ENCODE measurements around the gene KRT79. TPM values are rescaled to one million over a fixed set of nuclear protein-coding genes. Genes with fewer than 3 reads are reported as not detected.
"Not testable (repeated sequence)": the region's sequence is repeated elsewhere in the genome, so short reads cannot be mapped to it uniquely, and the experiment has no call there.

The KRT79 gene
- total RNA-seq = under 1 TPM; 0.19 to 0.24 TPM
- polyA plus RNA-seq (ENCODE audit: insufficient read depth, low read depth, low replicate concordance) = not detected
- long read RNA-seq, donor 1 = 0 reads
- long read RNA-seq, donor 2 = 0 reads

DNA sequence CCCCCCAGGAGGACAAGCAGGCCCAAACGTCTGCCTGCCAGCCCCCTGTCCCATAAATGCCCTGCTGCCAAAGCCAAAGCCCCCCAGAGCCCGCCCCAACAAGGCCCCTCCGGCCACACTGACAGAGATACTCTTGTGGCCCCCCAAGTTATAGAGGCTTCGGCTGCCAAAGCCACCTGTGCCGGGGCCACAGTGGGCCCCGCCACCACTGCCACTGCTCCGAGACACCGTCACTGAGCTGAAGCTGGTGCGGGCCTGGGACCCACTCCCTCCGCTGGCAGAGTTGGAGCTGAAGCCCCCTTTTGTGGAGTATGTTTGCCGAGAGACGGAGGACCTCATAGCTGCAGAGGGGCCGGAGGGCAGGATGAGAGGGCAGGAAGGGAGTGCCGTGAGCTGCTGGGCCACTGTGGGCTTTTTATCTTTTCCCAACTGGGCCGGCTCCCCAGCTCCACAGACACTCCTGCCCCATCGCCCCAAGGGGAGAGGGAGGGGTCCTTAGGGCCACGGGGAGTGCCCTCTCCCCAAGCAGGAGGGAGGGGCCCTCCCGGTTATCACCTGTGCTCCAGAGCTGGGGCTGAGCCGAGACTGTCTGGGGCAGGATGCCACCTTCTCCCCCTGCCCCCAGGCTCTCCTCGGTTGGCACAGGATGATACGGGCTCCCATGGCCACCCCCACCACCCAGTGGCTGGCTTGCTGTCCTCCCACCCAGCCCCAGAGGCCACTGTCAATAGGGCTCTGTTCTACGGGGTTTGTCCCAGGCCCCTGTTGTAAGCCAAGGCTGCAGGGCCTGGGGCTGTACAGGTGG is at the start of gene KRT79:
Gene KRT79 (minus strand): TSS at position 390 of the 805 bp plus-strand sequence. CDS start 51 bp downstream, at position 339.
- 84 to 92% methylated on average over 8 to 22 of the region's 22 CpGs for WGBS, 2 donors
- TF ChIP-seq, protein P1, sequence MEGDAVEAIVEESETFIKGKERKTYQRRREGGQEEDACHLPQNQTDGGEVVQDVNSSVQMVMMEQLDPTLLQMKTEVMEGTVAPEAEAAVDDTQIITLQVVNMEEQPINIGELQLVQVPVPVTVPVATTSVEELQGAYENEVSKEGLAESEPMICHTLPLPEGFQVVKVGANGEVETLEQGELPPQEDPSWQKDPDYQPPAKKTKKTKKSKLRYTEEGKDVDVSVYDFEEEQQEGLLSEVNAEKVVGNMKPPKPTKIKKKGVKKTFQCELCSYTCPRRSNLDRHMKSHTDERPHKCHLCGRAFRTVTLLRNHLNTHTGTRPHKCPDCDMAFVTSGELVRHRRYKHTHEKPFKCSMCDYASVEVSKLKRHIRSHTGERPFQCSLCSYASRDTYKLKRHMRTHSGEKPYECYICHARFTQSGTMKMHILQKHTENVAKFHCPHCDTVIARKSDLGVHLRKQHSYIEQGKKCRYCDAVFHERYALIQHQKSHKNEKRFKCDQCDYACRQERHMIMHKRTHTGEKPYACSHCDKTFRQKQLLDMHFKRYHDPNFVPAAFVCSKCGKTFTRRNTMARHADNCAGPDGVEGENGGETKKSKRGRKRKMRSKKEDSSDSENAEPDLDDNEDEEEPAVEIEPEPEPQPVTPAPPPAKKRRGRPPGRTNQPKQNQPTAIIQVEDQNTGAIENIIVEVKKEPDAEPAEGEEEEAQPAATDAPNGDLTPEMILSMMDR (IDR thresholded peaks at IDR 0.05) = no peak
- TF ChIP-seq POLR2A (IDR thresholded peaks at IDR 0.05) = no peak
- no peak within 1 kb of the TSS for H3K27ac ChIP-seq
- no peaks in the 10 kb centered on the region for H3K4me1 ChIP-seq
- intact Hi-C loops (cut with DNase I; ENCODE audit: low total_unique reads) = no loop called here
- H3K9me3 ChIP-seq = no peaks in the 10 kb centered on the region
- no peaks in the 10 kb centered on the region for H3K27me3 ChIP-seq
- no peak for DNase-seq
- no peaks in the 10 kb centered on the region for H3K36me3 ChIP-seq (ENCODE audit: low read depth, missing control alignments)
- no peak within 1 kb of the TSS for H3K4me3 ChIP-seq

DNA sequence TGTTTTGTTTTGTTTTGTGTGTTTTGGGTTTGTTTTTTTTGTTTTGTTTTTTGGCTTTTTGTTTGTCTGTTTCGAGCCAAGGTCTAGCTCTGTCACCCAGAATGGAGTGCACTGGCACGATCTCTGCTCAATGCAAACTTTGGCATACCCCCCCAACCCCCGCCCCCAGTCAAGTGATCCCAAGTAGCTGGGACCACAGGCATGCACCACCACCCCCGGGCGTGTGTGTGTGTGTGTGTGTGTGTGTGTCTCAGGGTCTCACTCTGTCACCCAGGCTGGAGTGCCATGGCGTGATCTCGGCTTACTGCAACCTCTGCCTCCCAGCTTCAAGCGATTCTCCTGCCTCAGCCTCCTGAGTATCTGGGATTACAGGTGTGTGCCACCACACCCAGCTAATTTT is 46.4 kb upstream of the KRT79 start:
- WGBS, 2 donors = 53 to 75% methylated on average over 5 to 8 of the region's 8 CpGs
- H3K4me1 ChIP-seq; H3K4me3 ChIP-seq; H3K27me3 ChIP-seq; H3K27ac ChIP-seq; intact Hi-C loops (cut with DNase I; ENCODE audit: low total_unique reads); H3K36me3 ChIP-seq (ENCODE audit: low read depth, missing control alignments); H3K9me3 ChIP-seq; DNase-seq: not testable (repeated sequence)

DNA sequence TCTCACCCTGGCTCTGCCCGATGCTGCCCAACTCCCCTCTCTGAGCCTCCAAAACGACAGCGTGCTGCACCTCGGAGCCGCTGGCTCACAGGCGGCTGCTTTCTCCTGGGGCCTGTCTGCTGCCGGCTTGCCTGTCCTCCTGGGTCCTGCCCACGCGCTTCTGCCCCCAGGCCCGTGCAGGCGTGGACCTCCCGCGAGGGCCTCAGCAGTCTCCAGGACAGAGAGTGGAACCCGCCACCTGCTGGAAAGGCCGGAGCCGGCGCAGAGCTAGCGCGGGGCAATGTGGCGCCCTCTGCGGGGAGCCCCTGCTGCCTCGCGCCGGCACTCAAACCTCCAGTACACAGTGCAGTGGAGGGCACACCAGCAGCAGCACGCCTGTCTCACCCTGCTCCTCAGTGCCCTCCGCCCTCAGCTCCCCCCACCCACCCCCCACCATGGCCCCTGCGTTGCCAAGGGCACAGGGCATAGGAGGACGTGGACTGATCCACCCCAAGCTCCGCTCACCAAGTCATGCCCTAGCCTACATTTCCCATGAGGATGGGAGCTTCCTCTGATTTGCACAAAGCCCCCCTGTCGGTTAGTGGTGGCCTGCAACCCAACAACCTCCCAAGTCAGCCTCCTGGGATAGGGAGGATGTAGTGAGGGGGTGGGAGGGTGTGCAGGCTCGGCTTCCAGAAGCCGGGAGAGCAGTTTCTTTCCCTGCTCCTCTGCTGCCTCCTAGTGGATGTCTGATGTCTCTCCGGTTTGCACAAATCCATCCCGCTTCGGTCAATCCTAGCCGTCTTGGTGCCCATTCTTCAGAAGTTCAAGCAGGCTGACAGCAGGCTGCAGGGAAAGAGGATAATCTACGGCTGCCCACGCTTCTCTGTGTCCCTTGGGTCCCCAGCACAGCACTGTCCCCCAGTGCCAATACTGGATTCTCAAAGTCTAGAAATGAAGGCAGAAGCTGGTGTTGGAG is 45.6 kb upstream of the KRT79 start:
- no peaks in the 10 kb centered on the region for H3K27me3 ChIP-seq
- peak; percentile 88 for DNase-seq
- peak overlapping the region; percentile 6 to 39 for H3K4me3 ChIP-seq
- intact Hi-C loops (cut with DNase I; ENCODE audit: low total_unique reads) = loop anchor here (10.0 kb wide), 1 partner anchor 725 kb away; no protein-coding TSS in a partner anchor
- H3K4me1 ChIP-seq = peaks cover 12% of the 10 kb centered on the region
- no peaks in the 10 kb centered on the region for H3K36me3 ChIP-seq (ENCODE audit: low read depth, missing control alignments)
- H3K9me3 ChIP-seq = no peaks in the 10 kb centered on the region
- H3K27ac ChIP-seq = no peak overlapping the region
- no peak for TF ChIP-seq POLR2A (IDR thresholded peaks at IDR 0.05)
- TF ChIP-seq, protein P1 (IDR thresholded peaks at IDR 0.05) = peak; percentile 54 to 80 (median 68)
- 2 to 7% methylated on average over 10 to 33 of the region's 38 CpGs for WGBS, 2 donors

DNA sequence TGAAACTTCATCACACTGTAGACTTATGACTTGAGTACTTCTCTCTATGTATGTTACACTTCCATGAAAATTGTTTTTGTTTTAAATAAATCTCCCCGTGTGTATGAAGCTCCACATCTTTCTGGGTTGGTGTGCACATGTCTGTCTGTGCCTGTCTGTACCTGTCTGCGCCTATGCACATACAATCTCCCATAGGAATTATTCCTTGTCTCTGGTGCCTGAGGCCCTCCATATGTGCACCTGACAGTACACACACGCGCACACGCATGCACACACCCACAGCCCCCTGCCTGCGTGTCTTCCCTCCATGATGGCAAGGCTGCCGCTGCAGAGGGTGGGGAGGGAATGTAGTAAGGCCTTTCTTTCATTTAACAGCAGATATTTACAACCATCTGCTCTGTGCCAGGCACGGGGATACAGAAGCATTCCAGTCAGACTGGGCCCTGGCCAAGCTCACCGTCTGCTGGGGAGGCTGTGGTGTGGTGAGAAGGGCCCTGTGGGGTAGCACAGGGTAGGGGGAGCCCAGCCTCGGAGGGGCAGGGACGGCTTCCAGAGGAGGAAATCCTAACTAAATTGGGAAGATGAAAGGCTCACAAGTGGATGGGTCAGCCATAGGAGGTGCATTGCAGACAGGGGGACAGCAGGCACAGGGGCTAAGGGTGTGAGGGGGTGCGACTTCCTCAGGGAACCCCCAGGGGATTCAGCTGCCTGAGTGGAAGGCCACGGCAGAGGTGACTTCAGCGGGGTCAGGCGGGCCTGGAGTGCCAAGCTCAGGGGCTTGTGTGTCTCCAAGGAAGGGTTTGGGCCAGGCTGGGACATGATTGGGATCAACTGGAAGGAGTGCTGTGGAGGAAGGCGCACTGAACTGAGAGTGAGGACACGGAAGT is 44.6 kb upstream of the KRT79 start:
- H3K4me1 ChIP-seq = peaks cover 18% of the 10 kb centered on the region
- TF ChIP-seq, protein P1 (IDR thresholded peaks at IDR 0.05) = no peak
- TF ChIP-seq POLR2A (IDR thresholded peaks at IDR 0.05) = no peak
- no peaks in the 10 kb centered on the region for H3K27me3 ChIP-seq
- DNase-seq = no peak
- H3K4me3 ChIP-seq = peak overlapping the region in 1 of 2 donors; percentile 6
- intact Hi-C loops (cut with DNase I; ENCODE audit: low total_unique reads) = loop anchor here (10.0 kb wide), 1 partner anchor 724 kb away; no protein-coding TSS in a partner anchor
- H3K9me3 ChIP-seq = no peaks in the 10 kb centered on the region
- H3K27ac ChIP-seq = no peak overlapping the region
- no peaks in the 10 kb centered on the region for H3K36me3 ChIP-seq (ENCODE audit: low read depth, missing control alignments)
- 74 to 76% methylated on average over 13 to 17 of the region's 17 CpGs for WGBS, 2 donors

All from testis (tissue), 5 donors.